IPS-18c (cell line): ENCODE data around the gene CDK18.
"Not testable (repeated sequence)": the region's sequence is repeated elsewhere in the genome, so short reads cannot be mapped to it uniquely, and the experiment has no call there.

ENCODE experiments used
- H3K4me3 ChIP-seq: 2 replicates; pipeline ENCODE4 v1.7.0; 2013; ENCODE audit warnings: low read depth, mild to moderate bottlenecking, low read length, moderate library complexity; ENCODE audit not compliant: insufficient read depth
- H3K9me3 ChIP-seq: one replicate; pipeline ENCODE4 v1.6.1; 2013; ENCODE audit warnings: mild to moderate bottlenecking, low read length, moderate library complexity; ENCODE audit not compliant: control insufficient read depth, insufficient read depth

CDK18 gene

GRCh38 chr1:205477121-205477758 is 27.2 kb upstream of the CDK18 start:
- Histone ChIP-seq H3K4me3 (no peak overlapping the region), H3K9me3 (no peaks in the 10 kb centered on the region)

- Histone ChIP-seq H3K9me3 (no peaks in the 10 kb centered on the region), H3K4me3 (no peak overlapping the region; the same call in 1 of the 2 replicates)
Observed at GRCh38 chr1:205477759-205478247, 26.7 kb upstream of the CDK18 start.

GRCh38 chr1:205478985-205479384 is 25.5 kb upstream of the CDK18 start:
- H3K4me3 ChIP-seq, H3K9me3 ChIP-seq: not testable (repeated sequence)

- no peak overlapping the region for H3K4me3 ChIP-seq
- no peaks in the 10 kb centered on the region for H3K9me3 ChIP-seq
Observed at GRCh38 chr1:205480349-205480985, 24.0 kb upstream of the CDK18 start.

GRCh38 chr1:205481218-205481617 is 23.3 kb upstream of the CDK18 start:
- Histone ChIP-seq H3K4me3 (no peak overlapping the region), H3K9me3 (no peaks in the 10 kb centered on the region)

GRCh38 chr1:205481629-205482151 is 22.8 kb upstream of the CDK18 start:
- Histone ChIP-seq H3K4me3 (no peak overlapping the region), H3K9me3 (no peaks in the 10 kb centered on the region)

- not testable (repeated sequence) for H3K9me3 ChIP-seq, H3K4me3 ChIP-seq
Observed at GRCh38 chr1:205482587-205482986, 21.9 kb upstream of the CDK18 start.

- H3K4me3 ChIP-seq: no peak overlapping the region
- no peaks in the 10 kb centered on the region for H3K9me3 ChIP-seq
Observed at GRCh38 chr1:205483372-205483771, 21.1 kb upstream of the CDK18 start.

GRCh38 chr1:205484985-205485967 is 19.2 kb upstream of the CDK18 start:
- H3K4me3 ChIP-seq: no peak overlapping the region
- H3K9me3 ChIP-seq: no peaks in the 10 kb centered on the region

- H3K4me3 ChIP-seq: no peak overlapping the region
- H3K9me3 ChIP-seq: no peaks in the 10 kb centered on the region
Observed at GRCh38 chr1:205486258-205486657, 18.2 kb upstream of the CDK18 start.

- H3K4me3 ChIP-seq: no peak overlapping the region
Observed at GRCh38 chr1:205488074-205488723, 16.3 kb upstream of the CDK18 start.

GRCh38 chr1:205491794-205492193 is 12.7 kb upstream of the CDK18 start:
- H3K4me3 ChIP-seq: no peak overlapping the region

More at GRCh38 chr1:205488074-205488723, 16.3 kb upstream of the CDK18 start:
- no peaks in the 10 kb centered on the region for H3K9me3 ChIP-seq

GRCh38 chr1:205492201-205492667 is 12.2 kb upstream of the CDK18 start:
- Histone ChIP-seq H3K9me3 (peaks cover 6% of the 10 kb centered on the region), H3K4me3 (no peak overlapping the region)

More at GRCh38 chr1:205491794-205492193, 12.7 kb upstream of the CDK18 start:
- H3K9me3 ChIP-seq: peaks cover 6% of the 10 kb centered on the region

GRCh38 chr1:205492774-205493173 is 11.7 kb upstream of the CDK18 start:
- no peak overlapping the region for H3K4me3 ChIP-seq
- peaks cover 6% of the 10 kb centered on the region for H3K9me3 ChIP-seq

GRCh38 chr1:205493241-205494085 is 11.0 kb upstream of the CDK18 start:
- no peak overlapping the region for H3K4me3 ChIP-seq
- H3K9me3 ChIP-seq: peaks cover 6% of the 10 kb centered on the region

- Histone ChIP-seq H3K9me3 (peaks cover 6% of the 10 kb centered on the region), H3K4me3 (no peak overlapping the region)
Observed at GRCh38 chr1:205494115-205494514, 10.4 kb upstream of the CDK18 start.
